Fibroblast of lung (primary cell): Measurements from ENCODE around the gene TNIK. TPM values are rescaled to one million over a fixed set of nuclear protein-coding genes. Genes with fewer than 3 reads are reported as not detected.

Experiments used
- DNase-seq, 2 donors: peaks; one replicate each; pipeline versions ENCODE4 v3.0.0 to v3.0.0-alpha.2; 2010; ENCODE audit warnings: low read depth in 2 of 2
- H2AFZ ChIP-seq: 2 replicates; pipeline ENCODE4 v1.5.1; 2012; ENCODE audit warnings: low read length, control low read depth, inconsistent platforms
- H3K27ac ChIP-seq: 2 replicates; pipeline ENCODE4 v1.5.1; 2011; ENCODE audit warnings: low read length, control low read depth; ENCODE audit not compliant: insufficient read depth
- H3K27me3 ChIP-seq: 2 replicates; pipeline ENCODE4 v1.5.1; 2011; ENCODE audit warnings: mild to moderate bottlenecking, low read length; ENCODE audit not compliant: control insufficient read depth, insufficient read depth
- H3K36me3 ChIP-seq: 2 replicates; pipeline ENCODE4 v1.5.1; 2011; ENCODE audit warnings: low read length; ENCODE audit not compliant: control insufficient read depth, insufficient read depth
- H3K4me1 ChIP-seq: 2 replicates; pipeline ENCODE4 v1.5.1; 2011; ENCODE audit warnings: low read length; ENCODE audit not compliant: control insufficient read depth, insufficient read depth; ENCODE audit errors: extremely low read depth
- H3K4me2 ChIP-seq: 2 replicates; pipeline ENCODE4 v1.5.1; 2011; ENCODE audit warnings: low read length, control low read depth; ENCODE audit not compliant: insufficient read depth; ENCODE audit errors: extremely low read depth
- H3K4me3 ChIP-seq, 4 experiments: fragments of 200-600 bp in 1 of 4; sonication (generic) in 1 of 4; replicated peaks in 1 of 4; 2 replicates each; pipeline ENCODE4 v1.5.1; 2011 to 2016; ENCODE audit warnings: low read length in 4 of 4, low read depth in 3 of 4, mild to moderate bottlenecking in 3 of 4, control low read depth in 2 of 4, inconsistent platforms in 1 of 4, mixed read lengths in 1 of 4; ENCODE audit not compliant: insufficient read depth in 1 of 4; ENCODE audit errors: control extremely low read depth in 1 of 4
- H3K79me2 ChIP-seq: 2 replicates; pipeline ENCODE4 v1.5.1; 2012; ENCODE audit warnings: mild to moderate bottlenecking, low read length, inconsistent platforms; ENCODE audit not compliant: control insufficient read depth, insufficient read depth
- H3K9ac ChIP-seq: 2 replicates; pipeline ENCODE4 v1.5.1; 2011; ENCODE audit warnings: mild to moderate bottlenecking, low read length, control low read depth; ENCODE audit not compliant: insufficient read depth
- H3K9me3 ChIP-seq: 2 replicates; pipeline ENCODE4 v1.5.1; 2012; ENCODE audit warnings: low read depth, low read length; ENCODE audit not compliant: control insufficient read depth, insufficient read depth
- H4K20me1 ChIP-seq: 2 replicates; pipeline ENCODE4 v1.5.1; 2011; ENCODE audit warnings: low read length; ENCODE audit not compliant: control insufficient read depth, insufficient read depth; ENCODE audit errors: extremely low read depth
- CTCF ChIP-seq, 2 donors: IDR thresholded peaks in 1 of 2; conservative IDR thresholded peaks in 1 of 2; 1 replicate in 1 of 2; 2 replicates in 1 of 2; pipeline ENCODE4 v1.5.1; 2011 to 2012; ENCODE audit warnings: low read length in 2 of 2, control low read depth in 1 of 2, inconsistent platforms in 1 of 2, low read depth in 1 of 2, mild to moderate bottlenecking in 1 of 2
- EZH2 ChIP-seq: IDR thresholded peaks from 2 replicates; pipeline ENCODE4 v1.5.1; 2012; ENCODE audit warnings: low read length, control low read depth, mild to moderate bottlenecking; ENCODE audit errors: missing control alignments
- polyA plus RNA-seq, 2 donors: library from polyadenylated mRNA; depleted of rRNA in 1 of 2; stranded (reverse) in 1 of 2; unstranded in 1 of 2; fragments of >200 nt; gene quantifications; 2 replicates each; pipeline ENCODE4 v1.2.1, GENCODE V29; 2011 to 2012; ENCODE audit warnings: missing spikeins in 1 of 2
- total RNA-seq: library from RNA; depleted of rRNA; stranded (reverse); fragments of >200 nt; gene quantifications from 2 replicates; pipeline ENCODE4 v1.2.1, GENCODE V29; 2014

Gene TNIK
- total and polyA plus RNA-seq, 2 donors (not counting 1 experiment from before 2014, with no cell fraction given), result 13.8 to 39.3 TPM

DNA sequence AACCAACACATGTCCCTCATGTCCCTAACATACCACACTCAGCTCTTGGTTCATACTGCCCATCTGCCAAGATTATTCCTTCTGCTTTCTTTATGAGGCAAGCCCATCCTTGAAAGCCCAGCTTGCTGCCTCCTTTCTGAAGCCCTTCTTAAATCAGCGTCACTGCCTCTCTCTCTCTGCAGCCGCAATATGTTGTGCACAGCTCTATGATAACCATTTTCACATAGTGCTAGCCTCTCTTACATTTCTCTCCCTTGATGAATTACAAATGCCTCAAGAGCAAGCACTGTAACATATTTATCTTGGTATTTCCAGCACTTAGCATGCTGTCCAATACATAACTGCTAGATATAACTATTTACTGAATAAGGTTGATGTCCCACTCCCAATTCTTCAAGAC lies 86.5 kb downstream of the TNIK start:
- H3K4me2 ChIP-seq, result no peak overlapping the region
- H3K4me1 ChIP-seq, result peaks cover 7% of the 10 kb centered on the region
- H3K9ac ChIP-seq, result no peak overlapping the region
- peaks cover 4% of the 10 kb centered on the region for H3K79me2 ChIP-seq
- DNase-seq, result peak in 1 of 2 donors; percentile 32
- H3K27me3 ChIP-seq, result no peaks in the 10 kb centered on the region
- H3K27ac ChIP-seq, result no peak overlapping the region
- no peak for TF ChIP-seq EZH2
- TF ChIP-seq CTCF (conservative IDR thresholded peaks at IDR 0.05 in 1 of 2, IDR thresholded peaks at IDR 0.05 in 1 of 2; ENCODE audit: low read depth in 1 of 2, low read length in 2 of 2), result no peak
- no peak overlapping the region for H3K4me3 ChIP-seq
- no peaks in the 10 kb centered on the region for H3K36me3 ChIP-seq
- no peaks in the 10 kb centered on the region for H4K20me1 ChIP-seq
- H3K9me3 ChIP-seq, result no peaks in the 10 kb centered on the region
- no peak overlapping the region for H2AFZ ChIP-seq

DNA sequence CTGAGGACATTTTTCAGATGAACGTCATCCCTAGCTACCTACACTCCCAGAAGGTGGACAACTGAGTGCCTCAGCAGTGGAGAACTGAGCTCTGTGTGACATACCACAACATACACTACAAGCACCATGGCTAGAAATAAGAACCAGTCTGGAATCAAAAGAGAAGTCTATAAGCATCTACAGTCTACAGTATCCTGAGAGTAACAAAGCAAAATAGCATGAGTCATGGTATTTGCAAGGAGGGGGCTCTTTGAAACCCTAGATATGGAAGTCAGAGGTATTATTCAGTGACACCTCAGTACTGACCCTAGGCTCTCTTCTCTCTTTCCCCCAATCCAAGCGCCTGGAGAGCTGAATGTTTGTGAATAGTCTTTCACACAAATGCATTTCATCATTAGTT lies 87.5 kb downstream of the TNIK start:
- H3K79me2 ChIP-seq, result peaks cover 4% of the 10 kb centered on the region
- no peak overlapping the region for H2AFZ ChIP-seq
- TF ChIP-seq EZH2, result no peak
- no peak for TF ChIP-seq CTCF (conservative IDR thresholded peaks at IDR 0.05 in 1 of 2, IDR thresholded peaks at IDR 0.05 in 1 of 2; ENCODE audit: low read depth in 1 of 2, low read length in 2 of 2)
- H3K4me3 ChIP-seq, result no peak overlapping the region
- no peaks in the 10 kb centered on the region for H3K9me3 ChIP-seq
- H3K4me2 ChIP-seq, result no peak overlapping the region
- no peak overlapping the region for H3K27ac ChIP-seq
- H4K20me1 ChIP-seq, result no peaks in the 10 kb centered on the region
- H3K27me3 ChIP-seq, result no peaks in the 10 kb centered on the region
- H3K9ac ChIP-seq, result no peak overlapping the region
- no peaks in the 10 kb centered on the region for H3K36me3 ChIP-seq
- DNase-seq, result peak in 1 of 2 donors; percentile 36
- H3K4me1 ChIP-seq, result peaks cover 7% of the 10 kb centered on the region

GRCh38 chr3:171371354-171371753 lies 88.9 kb downstream of the TNIK start:
- H3K27ac ChIP-seq, result no peak overlapping the region
- H3K9me3 ChIP-seq, result no peaks in the 10 kb centered on the region
- peaks cover 3% of the 10 kb centered on the region for H3K79me2 ChIP-seq
- no peaks in the 10 kb centered on the region for H4K20me1 ChIP-seq
- DNase-seq, result no peak
- H2AFZ ChIP-seq, result no peak overlapping the region
- no peaks in the 10 kb centered on the region for H3K27me3 ChIP-seq
- H3K4me1 ChIP-seq, result peaks cover 6% of the 10 kb centered on the region
- no peak overlapping the region for H3K9ac ChIP-seq
- H3K36me3 ChIP-seq, result no peaks in the 10 kb centered on the region
- TF ChIP-seq CTCF (conservative IDR thresholded peaks at IDR 0.05 in 1 of 2, IDR thresholded peaks at IDR 0.05 in 1 of 2; ENCODE audit: low read depth in 1 of 2, low read length in 2 of 2) (no peak), EZH2 (no peak)
- H3K4me3 ChIP-seq, result no peak overlapping the region
- H3K4me2 ChIP-seq, result no peak overlapping the region
